PFSK-1 (cell line): Measurements from ENCODE around the gene BMAL1.

ENCODE experiments used
- POLR2AphosphoS5 ChIP-seq: IDR thresholded peaks from 2 replicates; pipeline ENCODE4 v1.6.1; 2012; ENCODE audit warnings: low read depth, mild to moderate bottlenecking, control low read depth, low read length, moderate library complexity
- SIN3A ChIP-seq: IDR thresholded peaks from 2 replicates; pipeline ENCODE4 v1.6.1; 2012; ENCODE audit warnings: mild to moderate bottlenecking, low read length, moderate library complexity, borderline replicate concordance; ENCODE audit not compliant: insufficient read depth
- TAF1 ChIP-seq: IDR thresholded peaks from 2 replicates; pipeline ENCODE4 v1.6.1; 2012; ENCODE audit warnings: low read length, control low read depth, borderline replicate concordance; ENCODE audit not compliant: insufficient read depth
- TF ChIP-seq, protein P1 (sequence below), 2 experiments: IDR thresholded peaks; 2 replicates each; pipeline versions ENCODE4 v1.6.1 to v1.8.0; 2011 to 2012; ENCODE audit warnings: low read depth in 2 of 2, low read length in 2 of 2, control low read depth in 1 of 2, inconsistent platforms in 1 of 2, mild to moderate bottlenecking in 1 of 2, moderate library complexity in 1 of 2; ENCODE audit not compliant: insufficient read depth in 1 of 2

DNA sequence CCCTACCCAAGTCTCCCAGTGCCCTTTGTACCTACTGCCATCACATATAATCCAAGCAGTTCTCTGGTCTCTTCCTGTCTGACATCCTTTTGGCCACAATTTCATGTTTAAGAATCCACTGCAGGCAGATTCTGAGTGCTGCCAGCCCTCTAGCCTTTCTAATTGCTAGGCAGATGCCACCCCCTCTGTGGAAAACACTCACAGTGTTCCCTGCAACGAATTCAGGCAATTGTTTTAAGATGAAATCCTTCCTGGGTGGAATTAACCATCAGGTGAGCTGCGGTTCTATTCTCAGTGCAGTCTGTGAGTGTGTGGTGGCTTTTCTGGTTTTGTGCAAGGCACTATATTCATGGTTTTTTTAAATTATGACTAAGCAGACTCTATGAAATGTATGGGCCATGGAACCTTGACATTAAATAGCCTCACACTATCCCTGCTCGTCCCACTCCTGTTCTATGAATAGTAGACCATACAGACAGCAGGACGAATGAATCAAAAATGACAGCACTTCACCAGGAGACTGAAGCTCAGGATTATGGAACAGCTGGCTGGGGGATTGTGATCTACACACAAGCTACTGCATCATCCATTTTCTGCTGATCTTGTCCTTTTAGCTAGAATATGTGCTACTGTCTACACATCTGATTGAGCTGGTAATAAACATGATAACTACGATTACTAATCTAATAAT, 29.8 kb upstream of the BMAL1 start:
- no peak for TF ChIP-seq TAF1
- TF ChIP-seq, protein P1, sequence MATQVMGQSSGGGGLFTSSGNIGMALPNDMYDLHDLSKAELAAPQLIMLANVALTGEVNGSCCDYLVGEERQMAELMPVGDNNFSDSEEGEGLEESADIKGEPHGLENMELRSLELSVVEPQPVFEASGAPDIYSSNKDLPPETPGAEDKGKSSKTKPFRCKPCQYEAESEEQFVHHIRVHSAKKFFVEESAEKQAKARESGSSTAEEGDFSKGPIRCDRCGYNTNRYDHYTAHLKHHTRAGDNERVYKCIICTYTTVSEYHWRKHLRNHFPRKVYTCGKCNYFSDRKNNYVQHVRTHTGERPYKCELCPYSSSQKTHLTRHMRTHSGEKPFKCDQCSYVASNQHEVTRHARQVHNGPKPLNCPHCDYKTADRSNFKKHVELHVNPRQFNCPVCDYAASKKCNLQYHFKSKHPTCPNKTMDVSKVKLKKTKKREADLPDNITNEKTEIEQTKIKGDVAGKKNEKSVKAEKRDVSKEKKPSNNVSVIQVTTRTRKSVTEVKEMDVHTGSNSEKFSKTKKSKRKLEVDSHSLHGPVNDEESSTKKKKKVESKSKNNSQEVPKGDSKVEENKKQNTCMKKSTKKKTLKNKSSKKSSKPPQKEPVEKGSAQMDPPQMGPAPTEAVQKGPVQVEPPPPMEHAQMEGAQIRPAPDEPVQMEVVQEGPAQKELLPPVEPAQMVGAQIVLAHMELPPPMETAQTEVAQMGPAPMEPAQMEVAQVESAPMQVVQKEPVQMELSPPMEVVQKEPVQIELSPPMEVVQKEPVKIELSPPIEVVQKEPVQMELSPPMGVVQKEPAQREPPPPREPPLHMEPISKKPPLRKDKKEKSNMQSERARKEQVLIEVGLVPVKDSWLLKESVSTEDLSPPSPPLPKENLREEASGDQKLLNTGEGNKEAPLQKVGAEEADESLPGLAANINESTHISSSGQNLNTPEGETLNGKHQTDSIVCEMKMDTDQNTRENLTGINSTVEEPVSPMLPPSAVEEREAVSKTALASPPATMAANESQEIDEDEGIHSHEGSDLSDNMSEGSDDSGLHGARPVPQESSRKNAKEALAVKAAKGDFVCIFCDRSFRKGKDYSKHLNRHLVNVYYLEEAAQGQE (IDR thresholded peaks at IDR 0.05; ENCODE audit: insufficient read depth in 1 of 2, low read depth in 2 of 2, low read length in 2 of 2) = no peak
- no peak for TF ChIP-seq SIN3A
- no peak for TF ChIP-seq POLR2AphosphoS5
